Endothelial cell (in vitro differentiated cells): ENCODE measurements around the gene KBTBD7. TPM values are rescaled to one million over a fixed set of nuclear protein-coding genes. Genes with fewer than 3 reads are reported as not detected.

ENCODE experiments used
- DNase-seq: peaks from one replicate; pipeline ENCODE4 v3.0.0; 2021; ENCODE audit warnings: low spot score
- H3K27ac Mint-ChIP-seq: one replicate; pipeline ENCODE4 v1.8.0; 2021; ENCODE audit warnings: mixed read lengths, inconsistent platforms; ENCODE audit not compliant: unreplicated experiment
- H3K27me3 Mint-ChIP-seq: one replicate; pipeline ENCODE4 v1.8.0; 2021; ENCODE audit warnings: mild to moderate bottlenecking, moderate library complexity, mixed read lengths, inconsistent platforms; ENCODE audit not compliant: unreplicated experiment
- H3K36me3 Mint-ChIP-seq: one replicate; pipeline ENCODE4 v1.8.0; 2021; ENCODE audit warnings: mild to moderate bottlenecking, low read depth, mixed read lengths, inconsistent platforms; ENCODE audit not compliant: unreplicated experiment
- H3K4me1 Mint-ChIP-seq: one replicate; pipeline ENCODE4 v1.8.0; 2021; ENCODE audit warnings: mild to moderate bottlenecking, mixed read lengths, inconsistent platforms; ENCODE audit not compliant: unreplicated experiment
- H3K4me3 Mint-ChIP-seq: one replicate; pipeline ENCODE4 v1.8.0; 2021; ENCODE audit warnings: mild to moderate bottlenecking, mixed read lengths, inconsistent platforms; ENCODE audit not compliant: unreplicated experiment
- H3K9me3 Mint-ChIP-seq: one replicate; pipeline ENCODE4 v1.8.0; 2021; ENCODE audit warnings: mixed read lengths, inconsistent platforms; ENCODE audit not compliant: unreplicated experiment
- total RNA-seq: library from RNA; stranded (reverse); fragmentation: NEBNext Ultra II Directional; extraction: Animal tissue kit (Norgen Biotek cat#: 25700); gene quantifications from one replicate; pipeline ENCODE4 v1.2.1, GENCODE V29; 2021; ENCODE audit not compliant: unreplicated experiment
- TF ChIP-seq, protein P1 (sequence below): fragments of 200-600 bp; sonication (generic); IDR thresholded peaks from one replicate; pipeline ENCODE4 v1.5.0; 2021; ENCODE audit warnings: antibody characterized with exemption; ENCODE audit not compliant: unreplicated experiment

KBTBD7 gene
- total RNA-seq, 1 donor from 2014 or later: 9.0 TPM

DNA sequence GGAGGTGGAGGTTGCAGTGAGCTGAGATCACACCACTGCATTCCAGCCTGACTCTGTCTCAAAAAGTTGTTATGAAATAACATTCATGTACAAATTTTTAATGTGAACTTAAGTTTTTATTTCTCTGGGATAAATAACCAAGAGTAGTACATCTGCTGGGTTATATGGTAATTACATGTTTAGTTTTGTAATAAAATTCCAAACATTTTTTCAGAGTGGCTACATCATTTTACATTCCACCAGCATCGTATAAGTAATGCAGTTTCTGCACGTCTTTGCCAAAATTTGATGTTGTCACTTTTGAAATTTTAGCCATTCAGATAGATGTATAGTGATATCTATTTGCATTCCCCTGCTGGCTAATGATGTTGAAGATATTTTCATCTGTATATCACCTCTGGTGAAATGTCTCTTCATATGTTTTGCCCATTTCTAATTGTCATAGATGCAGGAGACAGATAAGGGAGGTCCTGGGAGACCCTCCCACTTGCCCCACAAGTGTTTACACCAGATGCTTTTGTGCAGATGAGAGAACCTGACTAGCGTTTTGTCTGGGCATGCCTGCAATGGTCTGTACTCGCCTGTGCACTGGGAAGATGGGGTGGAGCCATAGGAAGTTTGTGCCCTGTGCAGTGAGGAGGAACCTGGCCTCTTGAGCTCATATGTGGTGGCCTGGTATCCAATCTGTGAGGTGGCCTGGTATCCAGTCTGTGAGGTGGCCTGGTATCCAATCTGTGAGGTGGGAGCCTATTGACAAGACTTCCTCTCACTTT, 49.0 kb downstream of the KBTBD7 start:
- H3K27ac Mint-ChIP-seq: no peak overlapping the region
- H3K36me3 Mint-ChIP-seq: peaks cover 30% of the 10 kb centered on the region
- peaks cover 4% of the 10 kb centered on the region for H3K27me3 Mint-ChIP-seq
- no peaks in the 10 kb centered on the region for H3K4me1 Mint-ChIP-seq
- TF ChIP-seq, protein P1, sequence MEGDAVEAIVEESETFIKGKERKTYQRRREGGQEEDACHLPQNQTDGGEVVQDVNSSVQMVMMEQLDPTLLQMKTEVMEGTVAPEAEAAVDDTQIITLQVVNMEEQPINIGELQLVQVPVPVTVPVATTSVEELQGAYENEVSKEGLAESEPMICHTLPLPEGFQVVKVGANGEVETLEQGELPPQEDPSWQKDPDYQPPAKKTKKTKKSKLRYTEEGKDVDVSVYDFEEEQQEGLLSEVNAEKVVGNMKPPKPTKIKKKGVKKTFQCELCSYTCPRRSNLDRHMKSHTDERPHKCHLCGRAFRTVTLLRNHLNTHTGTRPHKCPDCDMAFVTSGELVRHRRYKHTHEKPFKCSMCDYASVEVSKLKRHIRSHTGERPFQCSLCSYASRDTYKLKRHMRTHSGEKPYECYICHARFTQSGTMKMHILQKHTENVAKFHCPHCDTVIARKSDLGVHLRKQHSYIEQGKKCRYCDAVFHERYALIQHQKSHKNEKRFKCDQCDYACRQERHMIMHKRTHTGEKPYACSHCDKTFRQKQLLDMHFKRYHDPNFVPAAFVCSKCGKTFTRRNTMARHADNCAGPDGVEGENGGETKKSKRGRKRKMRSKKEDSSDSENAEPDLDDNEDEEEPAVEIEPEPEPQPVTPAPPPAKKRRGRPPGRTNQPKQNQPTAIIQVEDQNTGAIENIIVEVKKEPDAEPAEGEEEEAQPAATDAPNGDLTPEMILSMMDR: no peak
- peaks cover 27% of the 10 kb centered on the region for H3K9me3 Mint-ChIP-seq
- H3K4me3 Mint-ChIP-seq: no peak overlapping the region
- no peak for DNase-seq

DNA sequence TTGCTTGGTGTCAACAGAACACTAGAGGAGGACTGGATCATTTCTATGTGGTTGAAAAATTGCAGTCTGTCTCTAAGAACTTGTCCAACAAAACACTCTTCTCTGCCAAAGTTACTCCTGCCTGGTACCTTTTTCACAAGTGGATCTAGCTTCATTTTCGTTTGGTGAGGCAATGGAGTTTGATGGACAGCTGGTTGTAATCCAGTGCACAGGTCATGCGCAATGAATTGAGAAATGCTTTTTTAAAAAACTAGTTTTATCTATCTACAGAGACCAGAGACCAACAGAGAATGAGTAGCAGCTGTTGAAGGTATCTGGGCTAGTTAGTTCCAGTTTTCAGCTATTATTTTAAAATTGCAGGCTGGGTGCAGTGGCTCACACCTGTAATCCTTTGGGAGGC, 49.8 kb downstream of the KBTBD7 start:
- H3K27ac Mint-ChIP-seq: no peak overlapping the region
- DNase-seq: no peak
- H3K36me3 Mint-ChIP-seq: peaks cover 23% of the 10 kb centered on the region
- no peak overlapping the region for H3K4me3 Mint-ChIP-seq
- peaks cover 4% of the 10 kb centered on the region for H3K27me3 Mint-ChIP-seq
- H3K9me3 Mint-ChIP-seq: peaks cover 20% of the 10 kb centered on the region
- TF ChIP-seq, protein P1: no peak
- no peaks in the 10 kb centered on the region for H3K4me1 Mint-ChIP-seq

Other genes with a start within 250 kb of the KBTBD7 start
- gene ELF1, start 175.3 kb downstream of the KBTBD7 start, total RNA-seq: 46.0 TPM
- 8.2 TPM for gene WBP4, start 133.1 kb downstream of the KBTBD7 start, total RNA-seq
- 5.3 TPM for gene KBTBD6, start 61.8 kb downstream of the KBTBD7 start, total RNA-seq
- gene MTRF1, start 69.0 kb upstream of the KBTBD7 start, total RNA-seq: 10.1 TPM
- gene NAA16, start 116.7 kb upstream of the KBTBD7 start, total RNA-seq: 23.6 TPM